HG03378 (cell line): ENCODE measurements around the gene PNLDC1.
A peak's percentile ranks its signal among the peaks of the same experiment; 100 is the strongest.
"Not testable (repeated sequence)": the region's sequence is repeated elsewhere in the genome, so short reads cannot be mapped to it uniquely, and the experiment has no call there.

Source experiments
- ATAC-seq: cut with Tn5 transposase; IDR thresholded peaks from one replicate; pipeline ENCODE4 v1.9.1; 2021; ENCODE audit warnings: mild to moderate bottlenecking, moderate library complexity; ENCODE audit not compliant: unreplicated experiment

PNLDC1 gene

DNA sequence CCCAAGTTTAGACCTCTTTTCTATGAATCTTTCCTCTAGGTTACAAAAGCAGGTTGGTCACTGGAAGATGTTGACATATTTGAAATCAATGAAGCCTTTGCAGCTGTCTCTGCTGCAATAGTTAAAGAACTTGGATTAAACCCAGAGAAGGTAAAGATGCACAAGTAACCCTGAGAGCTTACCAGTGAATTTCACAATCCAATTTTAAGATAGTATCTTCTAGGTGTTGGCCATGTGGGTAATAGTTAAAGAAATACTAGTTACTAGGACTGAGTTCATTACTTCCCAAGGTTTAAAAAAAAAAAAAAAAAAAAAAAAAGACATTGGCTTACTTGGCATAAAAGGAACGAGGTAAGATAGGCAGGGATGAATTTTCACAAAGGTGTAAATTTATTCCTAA, 21.9 kb upstream of the PNLDC1 start:
- ATAC-seq: no peak

DNA sequence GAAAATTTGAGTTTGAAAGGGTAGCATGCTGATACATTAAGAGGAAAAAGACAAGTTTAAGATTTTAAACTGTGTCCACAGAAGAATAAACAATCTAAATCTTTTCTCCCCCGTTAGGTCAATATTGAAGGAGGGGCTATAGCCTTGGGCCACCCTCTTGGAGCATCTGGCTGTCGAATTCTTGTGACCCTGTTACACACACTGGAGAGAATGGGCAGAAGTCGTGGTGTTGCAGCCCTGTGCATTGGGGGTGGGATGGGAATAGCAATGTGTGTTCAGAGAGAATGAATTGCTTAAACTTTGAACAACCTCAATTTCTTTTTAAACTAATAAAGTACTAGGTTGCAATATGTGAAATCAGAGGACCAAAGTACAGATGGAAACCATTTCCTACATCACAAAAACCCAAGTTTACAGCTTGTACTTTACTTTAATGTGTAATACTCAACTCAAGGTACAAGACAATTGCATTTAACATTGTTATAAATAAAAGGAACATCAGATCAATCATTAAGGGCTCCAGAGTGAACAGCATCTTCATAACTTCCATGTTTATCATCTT, 21.5 kb upstream of the PNLDC1 start:
- ATAC-seq: no peak

- no peak for ATAC-seq
Observed at GRCh38 chr6:159788276-159788675, 11.8 kb upstream of the PNLDC1 start.

DNA sequence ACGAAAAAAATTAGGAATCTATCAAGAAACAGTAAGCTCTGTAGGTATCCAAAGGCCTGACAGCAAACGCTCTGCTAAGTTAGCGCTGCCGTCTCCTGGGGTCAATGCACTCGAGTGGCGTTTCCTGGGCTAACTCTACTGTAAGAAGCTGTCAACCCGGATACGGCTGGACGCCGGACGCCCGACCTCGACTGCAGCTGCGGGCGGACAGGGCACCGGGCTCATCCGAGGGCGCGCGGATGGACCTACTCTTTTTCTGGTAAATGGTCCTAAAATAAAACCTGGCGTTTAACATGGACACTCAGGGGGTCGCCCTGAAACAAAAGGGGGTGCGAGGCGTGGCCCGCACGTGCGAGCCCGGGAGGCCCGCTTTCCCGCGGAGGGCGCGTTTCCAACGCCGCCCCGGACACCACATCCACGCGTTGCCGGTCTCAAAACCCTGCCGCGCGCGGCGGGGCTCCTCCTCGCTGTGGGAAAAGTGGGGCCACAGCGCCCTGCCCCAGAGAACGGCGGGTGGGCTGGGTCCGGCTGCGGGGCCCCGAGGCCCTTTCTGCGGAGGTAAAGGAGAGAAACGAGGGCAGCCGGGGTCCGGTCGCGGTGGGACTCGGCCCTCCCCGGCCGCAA, 11.2 kb upstream of the PNLDC1 start:
- no peak for ATAC-seq

DNA sequence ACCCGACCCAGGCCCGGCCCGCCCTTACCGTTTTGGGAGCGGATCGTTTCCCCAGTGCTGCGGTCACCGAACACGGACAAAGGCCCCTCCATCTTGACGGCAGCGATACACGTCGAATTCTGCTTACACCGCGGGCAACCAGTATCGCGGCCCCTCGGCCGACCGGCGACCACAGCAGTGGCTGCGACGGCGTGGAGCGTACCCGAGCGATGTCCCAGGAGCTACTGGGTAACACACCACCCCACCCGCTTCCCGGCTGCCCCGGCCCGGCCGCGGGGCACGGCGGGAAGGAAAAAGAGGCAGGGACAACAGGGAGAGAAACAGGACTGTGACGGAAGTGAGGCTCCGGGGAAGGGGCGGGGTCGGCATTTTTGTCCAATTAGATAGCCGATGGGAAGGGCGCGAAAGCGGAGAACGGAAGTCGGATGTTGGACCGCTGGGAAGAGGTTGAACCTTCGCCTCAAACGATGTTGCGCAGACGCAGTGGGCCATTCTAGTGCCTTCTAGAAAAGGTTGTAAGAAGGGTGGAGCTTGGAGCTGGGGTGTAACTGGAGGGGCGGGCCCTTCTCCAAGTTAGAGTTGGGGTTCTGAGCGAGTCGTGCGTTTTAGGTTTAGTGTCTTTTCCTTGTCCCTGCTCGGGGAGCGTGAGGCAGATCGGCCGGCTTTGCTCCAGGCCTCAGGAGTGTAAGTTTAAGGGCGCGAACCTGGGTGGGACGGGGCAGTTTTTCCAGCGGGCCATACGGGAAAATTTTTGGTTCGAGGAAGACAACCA, 10.5 kb upstream of the PNLDC1 start, which contains the start of gene TCP1:
Gene TCP1 (minus strand): TSS at position 226 of the 772 bp plus-strand sequence. CDS start 134 bp downstream, at position 92.
- ATAC-seq: peak; percentile 68

- peak; percentile 85 for ATAC-seq
Observed at GRCh38 chr6:159790149-159790955, 9.7 kb upstream of the PNLDC1 start, which contains the start of gene MRPL18. MRPL18 (plus strand) TSS chr6:159790467; CDS start chr6:159790588, 121 bp downstream.

- ATAC-seq: no peak
Observed at GRCh38 chr6:159790956-159791598, 9.0 kb upstream of the PNLDC1 start.

DNA sequence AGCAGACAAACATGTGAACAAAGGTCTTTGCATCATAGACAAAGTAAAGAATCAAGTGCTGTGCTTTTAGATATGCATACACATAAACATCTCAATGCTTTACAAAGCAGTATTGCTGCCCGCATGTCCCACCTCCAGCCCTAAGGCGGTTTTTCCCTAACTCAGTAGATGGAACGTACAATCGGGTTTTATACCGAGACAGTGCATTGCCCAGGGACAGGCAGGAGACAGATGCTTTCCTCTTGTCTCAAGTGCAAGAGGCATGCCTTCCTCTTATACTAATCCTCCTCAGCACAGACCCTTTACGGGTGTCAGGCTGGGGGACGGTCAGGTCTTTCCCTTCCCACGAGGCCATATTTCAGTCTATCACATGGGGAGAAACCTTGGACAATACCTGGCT, 5.1 kb upstream of the PNLDC1 start:
- ATAC-seq: not testable (repeated sequence)

GRCh38 chr6:159797554-159797953, 2.5 kb upstream of the PNLDC1 start:
- no peak for ATAC-seq

DNA sequence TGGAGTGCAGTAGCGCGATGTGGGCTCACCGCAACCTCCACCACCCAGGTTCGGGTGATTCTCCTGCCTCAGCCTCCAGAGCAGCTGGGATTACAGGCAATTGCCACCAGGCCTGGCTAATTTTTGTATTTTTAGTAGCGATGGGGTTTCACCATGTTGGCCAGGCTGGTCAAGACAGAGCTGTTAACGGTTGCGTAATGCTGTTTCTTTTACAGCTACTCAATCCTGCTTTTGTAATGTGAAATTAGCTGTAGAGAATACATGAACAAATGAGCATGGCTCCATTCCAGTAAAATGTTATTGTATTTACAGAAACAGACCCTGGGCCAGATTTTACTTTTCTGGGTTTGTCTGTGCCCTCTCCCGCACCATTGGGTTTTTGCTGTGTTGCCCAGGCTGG, 1.9 kb downstream of the PNLDC1 start:
- ATAC-seq: no peak

- ATAC-seq: no peak
Observed at GRCh38 chr6:159804504-159804903, 4.4 kb downstream of the PNLDC1 start.

- ATAC-seq: no peak
Observed at GRCh38 chr6:159805440-159806020, 5.5 kb downstream of the PNLDC1 start.

DNA sequence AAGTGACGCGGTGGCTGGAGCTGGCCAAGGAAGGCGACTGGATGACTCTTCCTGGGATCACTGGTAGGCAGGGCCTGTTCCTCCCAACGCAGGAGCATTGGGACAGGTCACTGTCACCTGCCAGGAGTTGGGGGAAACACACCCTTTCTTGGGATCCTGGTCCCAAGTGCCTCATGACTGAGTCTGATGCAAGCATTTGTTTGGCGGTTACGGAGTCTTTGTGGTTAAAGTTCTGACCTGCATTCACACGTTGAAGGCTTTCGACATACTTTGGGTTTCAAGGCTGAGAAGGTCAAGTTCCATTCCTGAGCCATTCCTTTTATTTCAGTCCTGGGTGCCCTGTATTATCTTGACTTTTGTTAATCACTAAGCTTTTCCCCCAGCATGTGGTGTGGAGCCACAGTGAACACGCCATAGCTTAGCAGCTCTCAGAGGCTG, 6.0 kb downstream of the PNLDC1 start:
- no peak for ATAC-seq

- no peak for ATAC-seq
Observed at GRCh38 chr6:159807150-159807858, 7.2 kb downstream of the PNLDC1 start.

GRCh38 chr6:159808647-159809046, 8.6 kb downstream of the PNLDC1 start:
- ATAC-seq: no peak

- no peak for ATAC-seq
Observed at GRCh38 chr6:159809149-159809548, 9.1 kb downstream of the PNLDC1 start.

DNA sequence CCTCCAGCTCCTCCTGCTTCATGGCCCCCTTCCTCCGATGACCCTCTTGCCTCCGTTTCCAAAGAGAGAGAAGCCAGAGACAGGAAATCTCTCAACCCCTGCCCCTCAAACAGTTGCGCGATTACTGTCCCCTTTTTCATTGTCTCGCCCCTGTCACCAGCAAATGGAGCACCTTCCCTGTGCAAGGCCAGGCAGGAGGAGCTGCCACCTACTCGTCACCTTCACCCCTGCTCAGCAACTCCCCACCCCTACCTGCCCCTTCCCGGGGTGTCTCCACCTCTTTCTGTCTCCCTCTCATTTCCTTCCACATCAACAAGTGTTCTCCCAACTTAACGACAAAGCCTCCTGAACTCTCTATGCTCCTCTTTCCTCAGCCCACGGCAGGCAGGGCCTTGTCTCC, 13.7 kb downstream of the PNLDC1 start:
- ATAC-seq: no peak

DNA sequence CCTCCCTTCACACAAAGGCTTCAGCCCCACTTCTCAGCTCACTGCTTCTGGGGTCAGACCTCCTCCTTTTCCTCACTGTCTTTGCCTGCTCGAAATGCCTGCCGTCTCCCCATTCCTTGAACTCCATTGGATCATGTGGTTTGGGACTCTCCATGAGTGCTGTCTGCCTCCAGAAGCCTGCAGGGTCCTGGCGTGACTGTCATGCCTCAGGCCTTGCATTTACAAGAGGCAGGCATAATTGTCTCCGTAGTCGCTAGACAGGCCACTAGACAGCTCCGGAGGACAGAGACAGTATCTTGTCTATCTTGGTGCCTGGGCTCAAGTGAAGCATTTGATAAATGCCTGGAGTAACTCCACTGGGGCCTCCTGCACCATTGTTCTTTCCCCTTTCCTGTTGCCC, 15.3 kb downstream of the PNLDC1 start:
- ATAC-seq: no peak

GRCh38 chr6:159816775-159817174, 16.7 kb downstream of the PNLDC1 start:
- ATAC-seq: not testable (repeated sequence)
